Prostate gland (tissue), 2 donors: ENCODE measurements around the gene C2orf42. TPM values are rescaled to one million over a fixed set of nuclear protein-coding genes. Genes with fewer than 3 reads are reported as not detected.

ENCODE experiments used
- DNase-seq: peaks from one replicate; pipeline ENCODE4 v3.0.0-alpha.2; 2019; ENCODE audit warnings: low spot score
- H3K27ac ChIP-seq, 2 donors: fragments of 200-600 bp; sonication (generic); 2 replicates each; pipeline ENCODE4 v1.5.1; 2017 to 2019
- H3K27me3 ChIP-seq: fragments of 200-600 bp; sonication (generic); replicated peaks from 2 replicates; pipeline ENCODE4 v1.5.1; 2019; ENCODE audit not compliant: insufficient read depth
- H3K36me3 ChIP-seq, 2 donors: fragments of 200-600 bp; sonication (generic); 1 replicate in 1 of 2; 2 replicates in 1 of 2; pipeline versions ENCODE4 v1.5.1 to v1.8.1; 2017 to 2019
- H3K4me1 ChIP-seq: fragments of 200-600 bp; sonication (generic); replicated peaks from 2 replicates; pipeline ENCODE4 v1.5.1; 2019
- H3K4me3 ChIP-seq, 2 donors: fragments of 200-600 bp; sonication (generic); 2 replicates each; pipeline ENCODE4 v1.5.1; 2017 to 2019
- H3K9me3 ChIP-seq: fragments of 200-600 bp; sonication (generic); 2 replicates; pipeline ENCODE4 v1.5.1; 2017
- POLR2A ChIP-seq: fragments of 450-650 bp; IDR thresholded peaks from one replicate; pipeline ENCODE4 v1.6.1; 2016; ENCODE audit warnings: antibody characterized with exemption, mild to moderate bottlenecking
- POLR2AphosphoS5 ChIP-seq: sonication (generic); formaldehyde crosslinking; IDR thresholded peaks from one replicate; pipeline ENCODE4 v1.6.1; 2017; ENCODE audit warnings: antibody characterized with exemption
- WGBS: methylation state at CpG from one replicate; pipeline ENCODE4 v1.1.5; 2018; 5-methylcytosine and 5-hydroxymethylcytosine counted together
- intact Hi-C: fragments of 100-400 bp; cut with DNase I; formaldehyde crosslinking; loops from one replicate; pipeline ENCODE4 v1.14.2; 2022
- total RNA-seq, 2 donors: library from RNA; depleted of rRNA; stranded (reverse); fragments of >200 nt; gene quantifications; one replicate each; pipeline ENCODE4 v1.1.0, GENCODE V29; 2016
- TF ChIP-seq, protein P1 (sequence below), 4 experiments: fragments of 200-600 bp in 2 of 4; fragments of 450-650 bp in 2 of 4; sonication (generic) in 2 of 4; IDR thresholded peaks; 1 replicate in 3 of 4; 2 replicates in 1 of 4; pipeline ENCODE4 v1.5.1; 2016 to 2019; ENCODE audit warnings: antibody characterized with exemption in 4 of 4, mild to moderate bottlenecking in 2 of 4, moderate library complexity in 2 of 4

C2orf42 gene
- total RNA-seq, 2 donors from 2014 or later = 23.6 to 27.9 TPM

DNA sequence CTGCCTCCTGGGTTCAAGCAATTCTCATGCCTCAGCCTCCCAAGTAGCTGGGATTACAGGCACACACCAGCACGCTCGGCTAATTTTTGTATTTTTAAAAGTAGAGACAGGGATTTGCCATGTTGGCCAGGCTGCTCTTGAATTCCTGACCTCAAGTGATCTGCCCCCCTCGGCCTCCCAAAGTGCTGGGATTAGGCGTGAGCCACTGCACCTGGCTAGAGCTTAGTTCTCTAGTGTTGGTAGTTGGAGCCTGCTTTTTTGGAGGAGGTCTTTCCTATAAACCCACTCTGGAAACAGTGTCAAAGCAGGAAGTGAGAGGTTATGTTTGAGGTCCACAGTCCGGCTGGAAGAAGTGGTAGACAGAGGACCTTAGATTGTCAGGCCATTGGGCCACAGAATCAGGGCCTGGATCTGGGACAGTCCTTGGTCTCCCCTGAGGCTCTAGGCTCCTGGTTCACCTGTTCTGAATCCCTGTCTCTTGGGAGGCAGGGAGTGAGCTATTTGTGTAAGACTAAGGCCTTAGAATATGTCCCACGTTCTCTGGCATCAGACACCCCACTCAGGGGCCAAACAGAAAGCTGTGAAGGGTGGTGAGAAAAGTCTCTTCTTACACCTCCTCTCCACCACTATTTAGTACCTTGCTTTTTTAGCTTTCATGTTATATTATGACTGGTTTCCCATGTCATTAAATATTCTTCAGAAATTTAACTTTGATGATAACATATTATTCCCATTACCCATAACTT, 69.0 kb downstream of the C2orf42 start:
- no peak for DNase-seq
- Histone ChIP-seq H3K9me3 (no peaks in the 10 kb centered on the region), H3K36me3 (no peaks in the 10 kb centered on the region), H3K4me1 (no peaks in the 10 kb centered on the region), H3K4me3 (no peak overlapping the region), H3K27ac (no peak overlapping the region), H3K27me3 (no peaks in the 10 kb centered on the region)
- TF ChIP-seq POLR2A (no peak), POLR2AphosphoS5 (no peak)
- TF ChIP-seq, protein P1, sequence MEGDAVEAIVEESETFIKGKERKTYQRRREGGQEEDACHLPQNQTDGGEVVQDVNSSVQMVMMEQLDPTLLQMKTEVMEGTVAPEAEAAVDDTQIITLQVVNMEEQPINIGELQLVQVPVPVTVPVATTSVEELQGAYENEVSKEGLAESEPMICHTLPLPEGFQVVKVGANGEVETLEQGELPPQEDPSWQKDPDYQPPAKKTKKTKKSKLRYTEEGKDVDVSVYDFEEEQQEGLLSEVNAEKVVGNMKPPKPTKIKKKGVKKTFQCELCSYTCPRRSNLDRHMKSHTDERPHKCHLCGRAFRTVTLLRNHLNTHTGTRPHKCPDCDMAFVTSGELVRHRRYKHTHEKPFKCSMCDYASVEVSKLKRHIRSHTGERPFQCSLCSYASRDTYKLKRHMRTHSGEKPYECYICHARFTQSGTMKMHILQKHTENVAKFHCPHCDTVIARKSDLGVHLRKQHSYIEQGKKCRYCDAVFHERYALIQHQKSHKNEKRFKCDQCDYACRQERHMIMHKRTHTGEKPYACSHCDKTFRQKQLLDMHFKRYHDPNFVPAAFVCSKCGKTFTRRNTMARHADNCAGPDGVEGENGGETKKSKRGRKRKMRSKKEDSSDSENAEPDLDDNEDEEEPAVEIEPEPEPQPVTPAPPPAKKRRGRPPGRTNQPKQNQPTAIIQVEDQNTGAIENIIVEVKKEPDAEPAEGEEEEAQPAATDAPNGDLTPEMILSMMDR (IDR thresholded peaks at IDR 0.05) = no peak
- intact Hi-C loops = no loop called here
- WGBS = 74% methylated on average over 6 of the region's 6 CpGs

DNA sequence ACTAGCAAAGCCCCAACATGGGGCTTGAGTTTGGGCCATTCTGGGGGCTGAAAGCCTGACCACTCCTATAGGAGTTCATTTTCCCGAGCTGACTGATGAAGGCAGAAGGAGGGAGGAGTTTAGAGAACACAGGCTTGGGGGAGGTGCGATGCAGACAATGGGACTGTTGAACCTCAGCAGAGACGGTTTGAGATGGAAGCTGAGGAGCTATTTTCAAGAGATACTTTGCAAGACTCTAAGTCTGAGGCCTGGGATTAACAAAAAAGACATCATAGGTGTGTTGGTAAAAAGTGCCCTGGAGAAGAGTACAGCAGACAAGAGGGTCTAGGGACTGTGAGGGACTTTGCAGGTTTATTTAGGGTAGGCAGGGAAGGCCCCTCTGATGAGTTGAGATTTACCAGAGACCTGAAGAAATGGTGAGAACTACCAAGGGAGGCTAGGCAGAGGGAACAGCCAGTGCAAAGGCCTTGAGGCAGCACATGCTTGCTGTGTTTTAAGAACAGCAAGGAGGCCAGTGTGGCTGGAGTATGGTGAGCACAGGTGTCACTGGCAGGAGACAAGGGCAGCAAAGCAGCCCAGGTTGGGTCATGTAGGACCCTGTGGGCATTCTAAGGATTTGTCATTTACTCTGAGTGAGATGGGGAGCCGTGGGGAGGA, 71.9 kb downstream of the C2orf42 start:
- no peak overlapping the region for H3K27ac ChIP-seq
- WGBS = 43% methylated on average over 4 of the region's 4 CpGs
- intact Hi-C loops = no loop called here
- H3K4me1 ChIP-seq = no peaks in the 10 kb centered on the region
- H3K4me3 ChIP-seq = no peak overlapping the region
- TF ChIP-seq, protein P1 (IDR thresholded peaks at IDR 0.05) = no peak
- TF ChIP-seq POLR2A = no peak
- no peak for TF ChIP-seq POLR2AphosphoS5
- H3K27me3 ChIP-seq = no peaks in the 10 kb centered on the region
- no peaks in the 10 kb centered on the region for H3K9me3 ChIP-seq
- DNase-seq = no peak
- H3K36me3 ChIP-seq = no peaks in the 10 kb centered on the region

DNA sequence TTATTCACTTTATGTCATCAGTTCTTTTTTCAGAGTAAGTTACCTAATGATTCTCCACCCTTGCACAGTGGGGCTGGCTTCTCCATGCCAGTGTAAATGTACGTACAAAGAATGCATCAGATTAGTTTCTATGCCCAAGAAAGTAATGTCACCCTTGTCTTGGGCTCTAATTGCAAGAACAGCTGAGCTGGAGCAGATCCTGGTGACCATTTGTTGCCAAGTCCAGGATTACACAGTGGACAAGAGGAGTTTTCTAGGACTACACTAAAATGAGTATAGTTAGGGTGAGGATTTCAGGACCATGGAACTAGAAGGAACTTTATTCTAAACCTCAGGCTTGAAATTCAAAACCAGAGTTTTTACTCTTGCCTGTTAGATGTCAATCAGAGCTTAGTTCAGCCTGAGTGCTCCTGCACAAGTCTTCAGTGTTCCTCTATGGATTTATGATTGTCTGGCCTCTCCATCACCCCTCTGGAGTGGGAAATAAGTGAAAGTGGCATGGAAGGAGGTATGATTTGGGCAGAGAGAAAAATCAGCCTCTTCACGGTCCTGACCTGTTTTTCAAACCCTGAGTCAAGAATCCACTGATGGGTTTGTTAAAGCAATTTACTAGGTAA, 73.8 kb downstream of the C2orf42 start:
- H3K4me3 ChIP-seq = no peak overlapping the region
- no peaks in the 10 kb centered on the region for H3K27me3 ChIP-seq
- no peak for DNase-seq
- intact Hi-C loops = no loop called here
- no peak overlapping the region for H3K27ac ChIP-seq
- no peaks in the 10 kb centered on the region for H3K36me3 ChIP-seq
- no peaks in the 10 kb centered on the region for H3K9me3 ChIP-seq
- no peaks in the 10 kb centered on the region for H3K4me1 ChIP-seq
- no peak for TF ChIP-seq POLR2A
- no peak for TF ChIP-seq POLR2AphosphoS5
- TF ChIP-seq, protein P1 (IDR thresholded peaks at IDR 0.05) = no peak
- WGBS = 78% methylated on average over 2 of the region's 2 CpGs

DNA sequence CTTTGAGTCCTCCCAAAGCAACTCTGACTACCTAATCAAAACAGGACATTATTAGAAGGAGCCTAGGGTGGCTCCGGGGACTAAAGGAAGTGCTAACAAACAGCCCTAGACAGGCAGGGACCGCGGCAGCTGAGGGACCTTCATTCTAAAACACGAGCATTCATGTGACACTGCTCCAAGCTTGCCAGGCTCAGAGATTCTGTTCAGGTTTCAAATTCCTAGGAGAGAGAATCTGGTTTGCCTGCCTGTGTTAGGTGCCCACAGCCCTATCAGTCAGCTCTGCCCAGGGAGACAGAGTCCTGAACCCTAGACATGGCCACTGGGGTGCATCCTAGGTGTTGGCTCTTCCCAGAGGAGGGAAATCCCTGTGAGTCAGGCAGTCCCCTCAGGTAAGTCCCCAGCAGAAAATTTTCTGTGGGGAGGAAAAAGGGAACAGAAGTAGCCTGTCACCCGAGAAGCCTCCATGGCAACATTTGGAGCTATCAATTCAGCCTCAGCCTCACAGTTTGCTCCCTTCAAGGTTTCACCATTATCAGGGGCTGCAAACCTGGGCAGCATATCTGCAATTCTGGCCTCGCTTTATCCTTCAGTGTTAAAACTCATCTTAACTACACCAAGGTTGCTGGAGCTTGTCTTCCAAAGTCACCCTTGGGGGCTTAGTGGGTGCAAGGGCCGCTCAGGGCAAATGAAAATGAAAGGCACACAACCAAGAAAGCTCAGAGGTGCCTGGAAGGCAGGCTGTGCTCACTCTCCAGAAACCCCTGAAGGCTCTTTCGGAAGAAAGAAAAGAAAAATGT, 75.0 kb downstream of the C2orf42 start:
- DNase-seq = no peak
- TF ChIP-seq POLR2A (no peak), POLR2AphosphoS5 (no peak)
- 67% methylated on average over 8 of the region's 8 CpGs for WGBS
- Histone ChIP-seq H3K36me3 (no peaks in the 10 kb centered on the region), H3K27ac (no peak overlapping the region), H3K27me3 (no peaks in the 10 kb centered on the region), H3K9me3 (no peaks in the 10 kb centered on the region), H3K4me1 (no peaks in the 10 kb centered on the region), H3K4me3 (no peak overlapping the region)
- intact Hi-C loops = no loop called here
